SU-DHL-6 (cell line): ENCODE data around the gene PCNX3.
A peak's percentile ranks its signal among the peaks of the same experiment; 100 is the strongest.

ENCODE experiments used
- H2AFZ ChIP-seq: fragments of 200-600 bp; sonication (generic); 2 replicates; pipeline ENCODE4 v1.6.1; 2014; ENCODE audit warnings: low read depth, mild to moderate bottlenecking, moderate library complexity, mixed read lengths, antibody characterized with exemption, low read length; ENCODE audit not compliant: severe bottlenecking
- H3F3A ChIP-seq: fragments of 200-600 bp; shearing (Covaris generic); 2 replicates; pipeline ENCODE4 v1.6.0; 2016; ENCODE audit warnings: antibody characterized with exemption, mild to moderate bottlenecking; ENCODE audit not compliant: insufficient read depth
- H3K27ac ChIP-seq: fragments of 200-600 bp; sonication (generic); 2 replicates; pipeline ENCODE4 v1.5.1; 2016; ENCODE audit warnings: low read depth, mild to moderate bottlenecking, low read length, moderate library complexity, mixed read lengths
- H3K27me3 ChIP-seq: fragments of 200-600 bp; sonication (generic), shearing (Covaris generic); 2 replicates; pipeline ENCODE4 v1.6.0; 2014; ENCODE audit warnings: mild to moderate bottlenecking, low read length
- H3K36me3 ChIP-seq: fragments of 200-600 bp; sonication (generic); 2 replicates; pipeline ENCODE4 v1.6.1; 2014; ENCODE audit warnings: mild to moderate bottlenecking, low read length, mixed read lengths
- H3K4me2 ChIP-seq: fragments of 300-600, 200-600 bp; shearing (Covaris generic), sonication (generic); 2 replicates; pipeline ENCODE4 v1.6.0; 2014; ENCODE audit warnings: low read length, low read depth, mild to moderate bottlenecking; ENCODE audit not compliant: poor library complexity, severe bottlenecking
- H3K4me3 ChIP-seq: fragments of 200-600 bp; sonication (generic); 2 replicates; pipeline ENCODE4 v1.5.1; 2014; ENCODE audit warnings: antibody characterized with exemption, low read length, mild to moderate bottlenecking, mixed read lengths; ENCODE audit not compliant: insufficient read depth, poor library complexity, severe bottlenecking
- H3K79me2 ChIP-seq: fragments of 200-600 bp; sonication (generic); 2 replicates; pipeline ENCODE4 v1.6.1; 2014; ENCODE audit warnings: mild to moderate bottlenecking, low read length, moderate library complexity; ENCODE audit not compliant: insufficient read depth
- H3K9ac ChIP-seq: fragments of 200-600 bp; sonication (generic); 2 replicates; pipeline ENCODE4 v1.7.0; 2014; ENCODE audit warnings: mild to moderate bottlenecking, low read length
- H3K9me2 ChIP-seq: fragments of 200-600 bp; sonication (generic); replicated peaks from 2 replicates; pipeline ENCODE4 v1.6.1; 2014; ENCODE audit warnings: low read length; ENCODE audit not compliant: insufficient read depth
- H3K9me3 ChIP-seq: fragments of 200-600 bp; sonication (generic); 2 replicates; pipeline ENCODE4 v1.6.1; 2014; ENCODE audit warnings: low read length, mixed read lengths; ENCODE audit not compliant: insufficient read depth
- H4K20me1 ChIP-seq: fragments of 200-600 bp; sonication (generic); 2 replicates; pipeline ENCODE4 v1.6.1; 2014; ENCODE audit warnings: low read depth, mild to moderate bottlenecking, antibody characterized with exemption, low read length, moderate library complexity, mixed read lengths
- CTCF ChIP-seq: fragments of 200-600 bp; sonication (generic); IDR thresholded peaks from one replicate; pipeline ENCODE4 v1.5.1; 2017; ENCODE audit warnings: antibody characterized with exemption, mild to moderate bottlenecking, low read length, moderate library complexity; ENCODE audit not compliant: insufficient read depth, poor library complexity, severe bottlenecking
- EZH2phosphoT487 ChIP-seq: fragments of 200-600 bp; sonication (generic), shearing (Covaris generic); conservative IDR thresholded peaks from 2 replicates; pipeline ENCODE4 v1.6.1; 2018; ENCODE audit warnings: mild to moderate bottlenecking, antibody characterized with exemption, low read length, moderate library complexity, mixed read lengths

PCNX3 gene

DNA sequence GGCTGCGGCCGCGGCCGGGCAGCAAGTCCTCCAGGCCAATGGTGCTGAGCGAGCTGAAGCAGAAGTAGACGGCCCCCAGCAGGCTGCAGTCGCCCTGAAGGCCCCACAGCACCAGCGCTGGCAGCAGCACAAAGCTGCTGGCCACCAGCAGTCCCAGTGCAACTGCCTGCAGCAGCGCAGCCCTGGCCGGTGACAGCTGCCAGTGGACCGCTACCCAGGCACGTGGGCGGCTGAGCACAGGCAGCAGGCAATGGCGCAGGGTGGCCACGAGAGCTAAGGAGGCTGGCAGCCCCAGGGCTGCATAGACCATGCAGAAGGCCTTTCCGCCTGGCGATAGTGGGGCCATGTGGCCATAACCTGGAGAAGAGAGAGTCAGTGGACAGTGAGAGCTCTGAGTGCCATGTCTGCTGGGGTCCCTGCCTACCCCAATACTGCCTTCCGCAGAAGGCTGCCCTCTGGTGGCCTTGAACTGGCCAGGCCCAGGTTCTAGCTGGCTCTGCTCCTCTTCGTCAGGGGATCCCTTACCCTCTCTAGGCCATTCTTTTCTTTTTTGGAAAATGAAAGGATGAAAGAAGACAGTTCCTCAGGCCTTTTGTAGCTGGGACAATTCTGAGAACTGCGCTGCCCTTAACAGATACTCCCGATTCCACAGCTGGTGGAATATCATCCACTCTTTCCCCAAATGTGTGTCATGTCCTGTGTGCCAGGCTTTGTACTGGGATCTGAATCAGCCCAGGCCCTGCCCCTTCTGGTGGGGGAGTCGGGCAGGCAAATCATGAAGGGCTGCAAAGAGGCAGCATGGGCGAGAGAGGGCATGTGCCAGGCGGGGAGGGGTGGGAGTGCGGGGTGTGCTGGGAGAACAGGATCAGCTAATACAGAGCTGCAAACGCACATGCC, 21.8 kb upstream of the PCNX3 start:
- Histone ChIP-seq H3K9ac (no peak overlapping the region), H3F3A (no peaks in the 10 kb centered on the region), H3K27ac (no peak overlapping the region), H3K9me2 (no peaks in the 10 kb centered on the region), H3K9me3 (no peaks in the 10 kb centered on the region), H4K20me1 (no peaks in the 10 kb centered on the region), H3K27me3 (no peaks in the 10 kb centered on the region), H3K36me3 (no peaks in the 10 kb centered on the region), H3K79me2 (no peaks in the 10 kb centered on the region), H3K4me2 (no peak overlapping the region), H3K4me3 (no peak overlapping the region), H2AFZ (no peak overlapping the region)
- TF ChIP-seq EZH2phosphoT487 (no peak), CTCF (peak; percentile 43)

DNA sequence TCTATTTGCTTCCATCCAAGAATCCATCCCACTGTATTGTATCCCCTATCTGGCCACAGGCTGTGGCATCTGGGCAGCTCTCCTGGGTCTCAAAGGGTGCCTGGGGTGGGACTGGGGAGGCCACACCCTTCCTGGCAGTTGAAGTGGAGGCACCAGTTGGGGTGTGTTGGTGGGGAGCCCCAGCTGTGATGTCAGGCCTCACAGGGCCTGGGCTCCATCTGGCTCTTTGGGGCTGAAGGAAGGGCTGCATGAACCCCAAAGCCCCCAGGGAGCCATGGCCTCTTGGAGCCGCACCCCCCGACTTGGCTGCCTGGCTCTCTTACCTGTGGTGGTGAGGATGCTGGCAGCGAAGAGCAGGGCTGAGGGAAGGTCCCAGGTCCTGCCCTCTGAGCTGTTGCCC, 20.4 kb upstream of the PCNX3 start:
- H3K9me3 ChIP-seq: no peaks in the 10 kb centered on the region
- H3K9me2 ChIP-seq: no peaks in the 10 kb centered on the region
- no peaks in the 10 kb centered on the region for H4K20me1 ChIP-seq
- no peaks in the 10 kb centered on the region for H3F3A ChIP-seq
- H3K4me2 ChIP-seq: no peak overlapping the region
- no peak overlapping the region for H2AFZ ChIP-seq
- no peak overlapping the region for H3K4me3 ChIP-seq
- H3K36me3 ChIP-seq: no peaks in the 10 kb centered on the region
- H3K27me3 ChIP-seq: no peaks in the 10 kb centered on the region
- no peak overlapping the region for H3K9ac ChIP-seq
- H3K27ac ChIP-seq: no peak overlapping the region
- H3K79me2 ChIP-seq: no peaks in the 10 kb centered on the region
- TF ChIP-seq CTCF: no peak
- TF ChIP-seq EZH2phosphoT487: no peak

- Histone ChIP-seq H3K4me3 (no peak within 1 kb of the TSS), H3F3A (no peaks in the 10 kb centered on the region), H3K9ac (no peak within 1 kb of the TSS), H3K36me3 (no peaks in the 10 kb centered on the region), H3K4me2 (no peak within 1 kb of the TSS), H4K20me1 (no peaks in the 10 kb centered on the region), H3K79me2 (no peaks in the 10 kb centered on the region), H3K9me2 (no peaks in the 10 kb centered on the region), H2AFZ (no peak within 1 kb of the TSS), H3K9me3 (no peaks in the 10 kb centered on the region), H3K27me3 (no peaks in the 10 kb centered on the region), H3K27ac (no peak within 1 kb of the TSS)
- TF ChIP-seq CTCF (no peak), EZH2phosphoT487 (no peak)
These were observed 19.9 kb upstream of the PCNX3 start, which contains the start of gene KCNK7 for GRCh38 chr11:65595543-65596281. TSS of gene KCNK7 (minus strand) at chr11:65595800. CDS start at chr11:65595772, 28 bp downstream.
